Brain pericyte (primary cell): Measurements from ENCODE around the gene SUFU.
"Not testable (repeated sequence)": the region's sequence is repeated elsewhere in the genome, so short reads cannot be mapped to it uniquely, and the experiment has no call there.

Experiments used
- DNase-seq: peaks from one replicate; pipeline ENCODE4 v3.0.0-alpha.2; 2012; ENCODE audit warnings: low read depth, low spot score

SUFU gene

DNA sequence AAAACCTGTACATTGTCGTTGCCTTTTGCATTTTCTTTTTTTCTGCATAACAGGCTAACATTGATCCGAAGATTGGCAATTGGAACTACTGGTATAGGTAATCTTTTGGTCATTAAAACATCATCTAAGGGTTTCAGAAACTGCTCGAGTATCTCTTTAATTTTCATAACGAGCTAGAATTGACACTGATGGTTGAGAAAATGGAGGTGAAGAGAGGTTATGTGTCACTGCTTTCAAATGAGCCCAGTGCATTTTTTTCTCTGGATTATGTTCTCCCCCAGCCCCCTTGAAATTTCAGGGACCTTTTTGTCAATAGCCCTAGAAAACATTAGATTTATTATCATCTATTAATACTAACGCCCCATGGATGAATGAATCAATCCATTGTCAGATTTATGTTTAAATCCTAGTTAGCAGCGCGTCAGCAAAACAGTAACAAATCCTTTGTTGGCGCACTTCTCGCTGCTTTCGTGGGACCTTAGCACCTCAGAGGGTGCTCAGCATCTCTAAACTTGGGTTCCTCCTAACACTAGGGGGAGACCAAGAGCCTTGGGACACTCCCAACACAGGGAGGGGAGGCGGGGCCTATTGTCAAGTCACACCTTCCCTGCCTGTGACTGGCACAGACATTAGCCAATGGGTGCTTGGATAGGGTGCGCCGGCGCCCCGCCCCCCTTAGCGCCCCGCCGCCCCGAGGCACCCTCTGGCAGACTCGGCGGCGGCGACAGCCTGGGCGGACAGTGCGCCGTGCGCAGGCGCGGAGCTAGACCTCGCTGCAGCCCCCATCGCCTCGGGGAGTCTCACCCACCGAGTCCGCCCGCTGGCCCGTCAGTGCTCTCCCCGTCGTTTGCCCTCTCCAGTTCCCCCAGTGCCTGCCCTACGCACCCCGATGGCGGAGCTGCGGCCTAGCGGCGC is at the start of gene SUFU:
SUFU (plus strand) TSS at position 709 of the 915 bp plus-strand sequence; CDS start at position 890, 181 bp downstream.
- DNase-seq, result peak; percentile 92

DNA sequence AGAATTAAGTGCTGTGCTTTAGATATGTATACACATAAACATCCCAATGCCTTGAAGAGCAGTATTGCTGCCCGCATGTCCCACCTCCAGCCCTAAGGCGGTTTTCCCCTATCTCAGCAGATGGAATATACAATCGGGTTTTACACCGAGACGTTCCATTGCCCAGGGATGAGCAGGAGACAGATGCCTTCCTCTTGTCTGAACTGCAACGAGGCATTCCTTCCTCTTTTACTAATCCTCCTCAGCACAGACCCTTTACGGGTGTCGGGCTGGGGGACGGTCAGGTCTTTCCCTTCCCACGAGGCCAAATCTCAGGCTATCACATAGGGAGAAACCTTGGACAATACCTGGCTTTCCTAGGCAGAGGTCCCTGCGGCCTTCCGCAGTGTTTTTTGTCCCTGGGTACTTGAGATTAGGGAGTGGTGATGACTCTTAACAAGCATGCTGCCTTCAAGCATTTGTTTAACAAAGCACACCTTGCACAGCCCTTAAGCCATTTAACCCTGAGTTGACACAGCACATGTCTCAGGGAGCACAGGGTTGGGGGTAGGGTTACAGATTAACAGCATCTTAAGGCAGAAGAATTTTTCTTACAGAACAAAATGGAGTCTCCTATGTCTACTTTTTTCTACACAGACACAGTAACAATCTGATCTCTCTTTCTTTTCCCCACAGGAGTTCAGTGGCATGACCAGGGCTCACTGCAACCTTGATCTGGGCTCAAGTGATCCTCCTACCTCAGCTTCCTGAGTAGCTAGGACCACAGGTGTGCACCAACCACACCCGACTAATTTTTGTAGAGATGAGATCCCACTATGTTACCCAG is 48.9 kb upstream of the SUFU start:
- not testable (repeated sequence) for DNase-seq

DNA sequence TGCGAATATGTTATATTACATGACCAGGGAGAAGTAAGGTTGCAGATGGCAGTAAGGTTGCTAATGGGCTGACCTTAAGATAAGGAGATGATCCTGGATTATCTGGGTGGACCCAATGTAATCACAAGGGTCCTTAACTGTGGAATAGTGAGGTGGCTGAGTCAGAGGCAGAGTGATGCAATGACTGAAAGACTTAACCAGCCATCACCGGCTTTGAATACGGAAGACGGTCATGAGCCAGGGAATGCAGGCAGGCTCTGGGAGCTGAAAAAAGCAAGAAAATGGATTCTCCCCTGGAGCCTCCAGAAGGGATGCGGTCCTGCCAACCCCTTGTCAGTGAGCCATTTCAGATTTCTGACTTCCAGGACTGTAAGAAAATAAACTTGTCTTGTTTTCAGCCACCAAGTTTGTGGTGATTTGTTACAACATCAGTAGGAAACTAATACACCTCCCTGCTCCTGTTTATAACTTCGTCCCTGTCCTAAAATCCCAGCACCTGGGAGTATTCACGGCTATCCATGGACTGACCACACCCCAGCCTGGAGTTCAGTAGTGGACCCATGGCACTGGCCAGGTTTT is 47.8 kb upstream of the SUFU start:
- DNase-seq, result no peak

DNA sequence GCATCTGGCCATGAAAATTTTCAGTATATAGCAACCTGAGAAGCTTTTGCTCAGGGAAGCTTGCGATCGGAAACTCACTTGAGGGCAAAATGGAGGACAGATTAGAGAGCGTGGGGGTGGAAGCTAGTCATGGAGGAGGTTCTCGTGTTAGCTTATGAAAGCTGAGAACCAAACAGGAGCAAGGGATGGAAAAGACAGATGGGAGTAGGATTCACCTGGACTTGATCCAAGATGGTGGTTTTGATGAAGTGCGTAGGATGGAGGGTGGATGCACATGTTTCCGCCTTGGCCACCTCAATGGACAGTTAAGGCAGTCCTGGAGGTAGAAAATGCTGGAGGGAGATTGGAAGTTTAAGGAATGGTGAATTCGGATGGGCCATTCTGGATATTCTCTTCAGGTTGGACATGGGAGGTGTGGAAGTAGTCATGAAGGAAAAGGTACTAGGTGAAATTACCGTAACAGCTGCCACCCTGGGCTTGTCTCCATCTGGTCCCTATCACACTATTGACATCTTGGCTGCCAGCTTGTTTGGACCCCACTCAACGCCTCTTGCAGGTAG is 46.1 kb upstream of the SUFU start:
- DNase-seq, result no peak

DNA sequence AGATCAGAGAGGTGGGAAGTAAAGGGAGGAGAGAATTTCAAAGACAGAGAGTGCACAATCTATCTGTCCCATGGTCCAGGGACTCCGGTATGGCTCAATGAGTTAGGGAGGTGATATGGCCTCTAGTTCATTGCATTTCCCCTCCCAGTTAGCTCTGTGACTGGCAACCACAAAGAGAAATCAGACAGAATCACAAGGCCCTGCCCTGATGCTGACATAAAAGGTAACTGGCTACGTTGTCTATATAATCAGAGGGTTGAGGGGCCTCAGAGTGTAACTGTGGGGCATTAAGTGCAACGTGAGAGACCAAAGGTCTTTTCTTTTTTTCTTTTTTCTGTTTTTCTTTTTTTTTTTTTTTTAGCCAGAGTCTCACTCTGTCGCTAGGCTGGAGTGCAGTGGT is 45.1 kb upstream of the SUFU start:
- DNase-seq, result no peak

DNA sequence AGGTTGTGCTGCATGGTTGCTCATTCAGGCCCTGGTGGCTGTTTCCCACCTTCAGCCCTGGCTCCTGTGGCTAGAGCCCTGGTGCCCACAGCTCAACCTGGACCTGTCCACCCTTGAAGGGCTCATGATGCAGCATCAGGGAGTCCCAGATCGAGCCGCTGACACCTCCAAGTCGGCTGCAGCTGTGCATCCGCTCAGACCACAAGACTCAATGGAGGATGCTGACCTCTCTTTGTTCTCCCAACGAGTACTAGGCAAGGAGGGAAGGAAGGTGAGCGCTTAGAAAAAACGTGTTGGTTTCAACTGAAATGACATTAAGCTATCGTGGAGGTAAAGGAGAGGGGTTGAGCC is 43.0 kb upstream of the SUFU start:
- no peak for DNase-seq

GRCh38 chr10:102461187-102462054 is 42.4 kb upstream of the SUFU start:
- peak; percentile 29 for DNase-seq

- DNase-seq, result no peak
These were observed 41.2 kb upstream of the SUFU start for GRCh38 chr10:102462512-102463054.

GRCh38 chr10:102463983-102464382 is 39.8 kb upstream of the SUFU start:
- DNase-seq, result no peak

- DNase-seq, result no peak
These were observed 38.3 kb upstream of the SUFU start for GRCh38 chr10:102465466-102465865.

- no peak for DNase-seq
These were observed 36.5 kb upstream of the SUFU start for GRCh38 chr10:102467318-102467717.

DNA sequence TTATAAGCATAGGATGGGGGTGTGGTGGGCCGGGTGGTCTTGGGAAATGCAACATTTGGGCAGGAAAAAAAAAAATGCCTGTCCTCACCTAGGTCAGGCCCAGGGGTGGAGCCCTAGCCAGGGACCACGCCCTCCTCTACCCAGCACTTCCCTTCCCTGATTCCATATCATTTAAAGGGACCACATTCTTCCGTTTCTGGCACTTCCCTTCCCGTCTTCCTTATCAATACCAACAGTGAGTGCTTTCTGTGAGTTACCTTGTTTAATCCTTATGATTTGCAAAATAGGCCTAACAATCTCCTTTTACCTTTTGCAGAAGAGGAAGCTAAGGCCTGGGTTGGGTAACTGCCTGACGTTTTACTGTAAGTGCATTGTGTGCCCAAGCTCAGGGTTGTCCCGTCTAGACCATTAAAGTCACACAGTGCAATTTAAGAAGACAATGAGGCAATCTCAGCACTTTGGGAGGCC is 35.8 kb upstream of the SUFU start:
- no peak for DNase-seq

GRCh38 chr10:102468683-102469082 is 35.1 kb upstream of the SUFU start:
- no peak for DNase-seq

DNA sequence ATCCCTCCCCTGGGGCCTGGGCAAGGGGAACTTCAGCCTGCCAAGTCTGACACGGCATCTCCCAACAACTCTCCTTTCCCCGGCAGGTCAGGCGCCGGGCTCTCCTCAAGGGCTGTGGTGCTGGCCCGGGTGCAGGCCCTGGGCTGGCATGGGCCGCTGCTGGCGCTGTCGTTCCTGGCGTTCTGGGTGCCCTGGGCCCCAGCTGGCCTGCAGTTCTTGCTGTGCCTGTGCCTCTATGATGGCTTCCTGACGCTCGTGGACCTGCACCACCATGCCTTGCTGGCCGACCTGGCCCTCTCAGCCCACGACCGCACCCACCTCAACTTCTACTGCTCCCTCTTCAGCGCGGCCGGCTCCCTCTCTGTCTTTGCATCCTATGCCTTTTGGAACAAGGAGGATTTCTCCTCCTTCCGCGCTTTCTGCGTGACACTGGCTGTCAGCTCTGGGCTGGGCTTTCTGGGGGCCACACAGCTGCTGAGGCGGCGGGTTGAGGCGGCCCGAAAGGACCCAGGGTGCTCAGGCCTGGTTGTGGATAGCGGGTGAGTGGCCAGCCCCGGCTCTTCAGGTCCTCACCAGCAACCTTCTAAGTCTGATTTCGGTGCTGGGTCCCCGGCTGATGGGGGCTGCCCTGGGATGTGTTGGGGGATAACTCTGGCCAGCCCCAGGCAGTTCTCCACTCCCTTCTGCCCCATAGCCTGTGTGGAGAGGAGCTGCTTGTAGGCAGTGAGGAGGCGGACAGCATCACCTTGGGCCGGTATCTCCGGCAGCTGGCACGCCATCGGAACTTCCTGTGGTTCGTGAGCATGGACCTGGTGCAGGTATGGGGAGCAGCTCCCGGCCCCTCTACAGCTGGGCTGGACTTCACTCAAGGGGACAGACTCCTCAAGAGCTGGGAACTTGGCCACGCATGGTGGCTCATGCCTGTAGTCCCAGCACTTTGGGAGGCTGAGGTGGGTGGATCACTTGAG is 32.9 kb upstream of the SUFU start:
- DNase-seq, result no peak

- DNase-seq, result no peak
These were observed 30.1 kb upstream of the SUFU start for GRCh38 chr10:102473445-102474331.

DNA sequence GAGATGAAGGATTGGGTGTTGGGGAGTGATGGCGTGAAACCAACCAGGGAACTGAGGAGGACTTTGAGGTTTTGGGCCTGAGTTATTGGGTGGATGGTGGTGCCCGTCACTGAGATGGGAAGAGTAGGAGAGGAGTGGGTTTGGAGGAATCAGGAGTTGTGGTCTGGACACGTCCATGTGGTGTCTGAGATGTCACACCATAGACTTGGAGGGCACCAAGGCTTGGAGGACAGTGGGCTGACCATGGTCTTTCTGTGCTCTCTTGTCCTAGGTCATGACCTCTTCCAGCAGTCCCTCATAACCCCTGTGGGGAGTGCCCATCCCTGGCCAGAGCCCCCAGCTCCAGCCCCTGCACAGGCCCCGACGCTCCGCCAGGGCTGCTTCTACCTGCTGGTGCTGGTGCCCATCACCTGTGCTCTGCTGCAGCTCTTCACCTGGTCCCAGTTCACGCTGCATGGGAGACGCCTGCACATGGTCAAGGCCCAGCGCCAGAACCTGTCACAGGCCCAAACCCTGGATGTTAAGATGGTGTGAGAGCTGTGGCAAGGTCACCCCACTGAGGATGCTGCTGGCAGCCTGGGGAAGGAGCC is 28.2 kb upstream of the SUFU start:
- DNase-seq, result no peak

DNA sequence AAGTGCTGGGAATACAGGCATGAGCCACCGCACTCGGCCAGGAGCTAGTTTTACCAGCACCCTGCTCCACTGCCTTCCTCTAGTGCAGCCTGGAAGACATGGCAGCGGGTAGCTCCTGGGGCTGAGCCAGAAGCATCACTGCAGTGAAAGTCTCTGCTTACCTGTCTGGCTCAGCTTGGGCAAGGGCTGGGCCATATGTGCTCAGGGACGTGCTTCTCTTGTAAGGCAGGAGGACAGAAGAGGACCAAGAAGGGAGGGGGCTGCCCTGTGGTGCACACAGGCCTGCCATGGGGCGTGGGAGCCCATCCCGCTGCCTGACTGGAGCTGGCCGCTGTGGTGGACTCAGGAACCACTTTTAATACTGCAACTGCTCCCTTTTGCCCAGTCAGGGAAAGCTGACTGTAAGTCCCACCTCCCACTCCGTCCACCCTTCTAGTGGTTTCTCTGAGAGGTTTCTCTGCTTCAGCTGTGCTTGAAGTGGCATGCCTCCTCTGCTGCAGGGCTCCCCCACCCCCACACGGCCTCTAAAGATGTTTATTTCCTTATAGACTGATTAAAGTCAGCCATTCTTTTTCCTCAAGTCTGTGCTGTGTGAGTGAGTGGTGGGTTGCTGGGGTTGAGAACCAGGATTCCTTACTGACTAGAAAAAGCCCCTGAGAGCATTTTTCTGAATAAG is 27.2 kb upstream of the SUFU start:
- no peak for DNase-seq
